B cell (primary cell): ENCODE measurements around the gene LIG3. TPM values are rescaled to one million over a fixed set of nuclear protein-coding genes. Genes with fewer than 3 reads are reported as not detected.

ENCODE experiments used
- ATAC-seq: fragments of 200-7000 bp; cut with Tn5 transposase; one replicate; pipeline ENCODE4 v1.10.0; 2021; ENCODE audit warnings: low read depth, mild to moderate bottlenecking, moderate number of reproducible peaks, moderate library complexity
- CTCF ChIA-PET: fragments of 350-600 bp; sonication (Branson Sonifier 250); formaldehyde crosslinking; loops from one replicate; lab custom pipeline; 2021; ENCODE audit warnings: antibody characterized with exemption, inconsistent platforms; lab: Charles Lee
- POLR2A ChIA-PET: fragments of 350-600 bp; sonication (Branson Sonifier 250); formaldehyde crosslinking; loops from one replicate; lab custom pipeline; 2021; ENCODE audit warnings: antibody characterized with exemption; lab: Charles Lee
- DNase-seq: peaks from one replicate; pipeline ENCODE4 v3.0.0; 2013
- H2AFZ ChIP-seq: 2 replicates; pipeline ENCODE4 v1.6.1; 2012; ENCODE audit warnings: mild to moderate bottlenecking, low read depth, low read length; ENCODE audit not compliant: insufficient read depth, poor library complexity, severe bottlenecking
- H3K27ac ChIP-seq, 2 donors: 1 replicate in 1 of 2; 2 replicates in 1 of 2; pipeline ENCODE4 v1.5.1; 2012 to 2013; ENCODE audit warnings: low read length in 2 of 2, mild to moderate bottlenecking in 2 of 2, moderate library complexity in 1 of 2
- H3K27me3 ChIP-seq, 4 experiments: fragments of 200-600 bp in 1 of 4; sonication (generic) in 1 of 4; replicated peaks in 1 of 4; 1 replicate in 2 of 4; 2 replicates in 2 of 4; pipeline versions ENCODE4 v1.6.1 to v1.7.0; 2013 to 2016; ENCODE audit warnings: low read length in 3 of 4, mild to moderate bottlenecking in 2 of 4, mixed read lengths in 1 of 4, moderate library complexity in 1 of 4; ENCODE audit not compliant: insufficient read depth in 4 of 4, control insufficient read depth in 3 of 4; ENCODE audit errors: control extremely low read depth in 1 of 4
- H3K36me3 ChIP-seq, 2 experiments: replicated peaks in 1 of 2; 1 replicate in 1 of 2; 2 replicates in 1 of 2; pipeline versions ENCODE4 v1.6.1 to v1.7.1; 2013; ENCODE audit warnings: low read length in 1 of 2; ENCODE audit not compliant: insufficient read depth in 2 of 2, control insufficient read depth in 1 of 2; ENCODE audit errors: control extremely low read depth in 1 of 2, extremely low read depth in 1 of 2
- H3K4me1 ChIP-seq, 2 donors: fragments of 200-600 bp in 1 of 2; sonication (generic) in 1 of 2; 1 replicate in 1 of 2; 2 replicates in 1 of 2; pipeline versions ENCODE4 v1.5.1 to v1.6.1; 2013 to 2017; ENCODE audit warnings: low read length in 2 of 2; ENCODE audit not compliant: control insufficient read depth in 2 of 2, insufficient read depth in 2 of 2
- H3K4me2 ChIP-seq: replicated peaks from 2 replicates; pipeline ENCODE3; 2012; ENCODE audit warnings: mild to moderate bottlenecking, low read depth, low read length; ENCODE audit not compliant: poor library complexity, severe bottlenecking
- H3K4me3 ChIP-seq, 5 experiments: fragments of 200-600 bp in 1 of 5; sonication (generic) in 1 of 5; 1 replicate in 3 of 5; 2 replicates in 2 of 5; pipeline versions ENCODE4 v1.5.1 to v1.7.0; 2011 to 2016; ENCODE audit warnings: low read length in 4 of 5, mild to moderate bottlenecking in 4 of 5, low read depth in 2 of 5, control low read depth in 1 of 5, moderate library complexity in 1 of 5; ENCODE audit not compliant: insufficient read depth in 1 of 5; ENCODE audit errors: control extremely low read depth in 1 of 5, extremely low read depth in 1 of 5
- H3K79me2 ChIP-seq: fragments of 200-600 bp; sonication (generic); one replicate; pipeline ENCODE4 v1.6.0; 2016; ENCODE audit warnings: low read length; ENCODE audit not compliant: control insufficient read depth, insufficient read depth
- H3K9ac ChIP-seq: fragments of 200-600 bp; sonication (generic); 2 replicates; pipeline ENCODE4 v1.6.1; 2017; ENCODE audit warnings: mild to moderate bottlenecking, low read length, moderate library complexity
- H3K9me3 ChIP-seq, 3 donors: one replicate each; pipeline versions ENCODE4 v1.6.1 to v1.7.1; 2013; ENCODE audit warnings: low read length in 2 of 3; ENCODE audit not compliant: control insufficient read depth in 2 of 3, insufficient read depth in 1 of 3; ENCODE audit errors: control extremely low read depth in 1 of 3
- H4K20me1 ChIP-seq: 2 replicates; pipeline ENCODE4 v1.6.0; 2012; ENCODE audit warnings: mild to moderate bottlenecking, low read length; ENCODE audit not compliant: insufficient read depth, control insufficient read depth, poor library complexity, severe bottlenecking
- H3K27ac Mint-ChIP-seq: one replicate; pipeline ENCODE4 v1.8.0; 2021; ENCODE audit warnings: mixed read lengths
- H3K27me3 Mint-ChIP-seq: one replicate; pipeline ENCODE4 v1.8.0; 2021; ENCODE audit warnings: mixed read lengths
- H3K4me1 Mint-ChIP-seq: one replicate; pipeline ENCODE4 v1.8.0; 2021; ENCODE audit warnings: mixed read lengths
- H3K4me3 Mint-ChIP-seq: one replicate; pipeline ENCODE4 v1.8.0; 2021; ENCODE audit warnings: mixed read lengths
- H3K9me3 Mint-ChIP-seq: one replicate; pipeline ENCODE4 v1.8.0; 2022; ENCODE audit warnings: mixed read lengths; ENCODE audit not compliant: insufficient read depth
- EZH2 ChIP-seq: IDR thresholded peaks from 2 replicates; pipeline ENCODE4 v1.6.1; 2012; ENCODE audit warnings: borderline replicate concordance, low read depth, mild to moderate bottlenecking, moderate library complexity, low read length; ENCODE audit not compliant: insufficient read depth, poor library complexity, severe bottlenecking
- WGBS: methylation state at CpG from one replicate; pipeline ENCODE4 v1.1.5; 2013; ENCODE audit warnings: missing lambda C conversion rate; ENCODE audit not compliant: insufficient coverage; 5-methylcytosine and 5-hydroxymethylcytosine counted together
- intact Hi-C: fragments of 100-400 bp; cut with micrococcal nuclease; formaldehyde crosslinking; loops from one replicate; pipeline ENCODE4 v1.10.0; 2022
- polyA plus RNA-seq: library from polyadenylated mRNA; depleted of rRNA; stranded (reverse); fragments of >200 nt; gene quantifications from 2 replicates; pipeline ENCODE4 v1.2.3, GENCODE V29; 2012
- total RNA-seq, 2 donors: library from RNA; stranded (reverse); fragments of 120-200 nt in 1 of 2; gene quantifications; 1 replicate in 1 of 2; 2 replicates in 1 of 2; pipeline versions ENCODE4 v1.2.3 to v1.2.4, GENCODE V29; 2013 to 2022
- TF ChIP-seq, protein P1 (sequence below): fragments of 200-600 bp; IDR thresholded peaks from one replicate; pipeline ENCODE4 v1.8.0; 2022; ENCODE audit warnings: antibody characterized with exemption, mild to moderate bottlenecking

LIG3 gene
- total and polyA plus RNA-seq, 2 donors (not counting 1 experiment from before 2014, with no cell fraction given): 8.8 to 34.4 TPM

DNA sequence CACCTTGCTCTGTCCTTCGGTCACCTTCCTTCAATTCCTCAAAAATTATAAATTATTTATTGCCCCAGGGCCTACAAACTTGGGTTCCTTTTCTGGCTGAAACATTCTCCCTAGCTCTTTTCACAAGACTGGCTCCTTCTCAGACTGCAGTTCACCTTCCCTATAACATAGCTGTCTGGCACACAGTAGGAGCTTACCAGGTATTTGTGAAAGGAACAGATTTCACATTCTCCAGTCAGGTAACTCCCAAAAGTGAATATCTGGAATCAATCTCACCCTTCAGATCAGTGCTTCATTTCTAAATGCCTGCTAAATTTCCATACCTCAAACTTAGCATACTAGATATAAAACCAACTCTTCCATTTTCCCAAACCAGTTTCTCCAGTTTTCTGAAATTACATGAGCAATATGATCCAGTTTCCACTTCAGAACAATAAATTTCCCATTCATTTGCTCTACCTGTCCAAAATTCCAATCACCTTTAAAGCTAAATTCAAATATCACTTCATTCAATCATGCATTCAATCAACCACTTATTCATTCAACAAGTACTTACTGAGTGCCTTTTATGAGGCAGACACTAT, 77.1 kb downstream of the LIG3 start:
- H3K9me3 ChIP-seq: no peaks in the 10 kb centered on the region
- peaks cover 75% of the 10 kb centered on the region for H3K79me2 ChIP-seq
- H4K20me1 ChIP-seq: no peaks in the 10 kb centered on the region
- H2AFZ ChIP-seq: no peak overlapping the region
- H3K27ac Mint-ChIP-seq: no peak overlapping the region
- no peak overlapping the region for H3K27ac ChIP-seq
- no peak for TF ChIP-seq EZH2
- TF ChIP-seq, protein P1, sequence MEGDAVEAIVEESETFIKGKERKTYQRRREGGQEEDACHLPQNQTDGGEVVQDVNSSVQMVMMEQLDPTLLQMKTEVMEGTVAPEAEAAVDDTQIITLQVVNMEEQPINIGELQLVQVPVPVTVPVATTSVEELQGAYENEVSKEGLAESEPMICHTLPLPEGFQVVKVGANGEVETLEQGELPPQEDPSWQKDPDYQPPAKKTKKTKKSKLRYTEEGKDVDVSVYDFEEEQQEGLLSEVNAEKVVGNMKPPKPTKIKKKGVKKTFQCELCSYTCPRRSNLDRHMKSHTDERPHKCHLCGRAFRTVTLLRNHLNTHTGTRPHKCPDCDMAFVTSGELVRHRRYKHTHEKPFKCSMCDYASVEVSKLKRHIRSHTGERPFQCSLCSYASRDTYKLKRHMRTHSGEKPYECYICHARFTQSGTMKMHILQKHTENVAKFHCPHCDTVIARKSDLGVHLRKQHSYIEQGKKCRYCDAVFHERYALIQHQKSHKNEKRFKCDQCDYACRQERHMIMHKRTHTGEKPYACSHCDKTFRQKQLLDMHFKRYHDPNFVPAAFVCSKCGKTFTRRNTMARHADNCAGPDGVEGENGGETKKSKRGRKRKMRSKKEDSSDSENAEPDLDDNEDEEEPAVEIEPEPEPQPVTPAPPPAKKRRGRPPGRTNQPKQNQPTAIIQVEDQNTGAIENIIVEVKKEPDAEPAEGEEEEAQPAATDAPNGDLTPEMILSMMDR: no peak
- 100% methylated on average over 1 of the region's 1 CpG for WGBS
- H3K9ac ChIP-seq: no peak overlapping the region
- no peak overlapping the region for H3K4me3 Mint-ChIP-seq
- H3K9me3 Mint-ChIP-seq: no peaks in the 10 kb centered on the region
- no peaks in the 10 kb centered on the region for H3K27me3 ChIP-seq
- no peaks in the 10 kb centered on the region for H3K36me3 ChIP-seq
- CTCF ChIA-PET: interaction anchor here (0.7 kb wide), 1 partner anchor 67 kb away, joined by 3 read pairs; no protein-coding TSS in a partner anchor
- intact Hi-C loops: no loop called here
- peaks cover 21% of the 10 kb centered on the region for H3K4me1 Mint-ChIP-seq
- POLR2A ChIA-PET: no interaction called here
- H3K4me2 ChIP-seq: no peak overlapping the region
- H3K27me3 Mint-ChIP-seq: no peaks in the 10 kb centered on the region
- DNase-seq (no peak), ATAC-seq (no peak)
- peaks cover 4 to 5% of the 10 kb centered on the region in 2 donors for H3K4me1 ChIP-seq
- H3K4me3 ChIP-seq: no peak overlapping the region

Other genes with a start within 250 kb of the LIG3 start
- 2.6 and 2.8 TPM in 2 replicates for gene CCT6B, start 19.1 kb upstream of the LIG3 start, total RNA-seq
- 0.82 and 1.0 TPM in 2 replicates for gene CCT6B, start 19.1 kb upstream of the LIG3 start, polyA plus RNA-seq
- gene ZNF830, start 19.0 kb upstream of the LIG3 start, total RNA-seq: 44.6 and 45.4 TPM in 2 replicates
- gene ZNF830, start 19.0 kb upstream of the LIG3 start, polyA plus RNA-seq: 9.3 and 18.4 TPM in 2 replicates
- 36.2 and 36.9 TPM in 2 replicates for gene RFFL, start 83.2 kb downstream of the LIG3 start, total RNA-seq
- 12.8 and 13.6 TPM in 2 replicates for gene RFFL, start 83.2 kb downstream of the LIG3 start, polyA plus RNA-seq
- 29.4 and 31.2 TPM in 2 replicates for gene RAD51D, start 139.3 kb downstream of the LIG3 start, total RNA-seq
- 12.8 and 16.2 TPM in 2 replicates for gene RAD51D, start 139.3 kb downstream of the LIG3 start, polyA plus RNA-seq
- not detected in 2 replicates for gene FNDC8, start 141.1 kb downstream of the LIG3 start, total RNA-seq
- not detected in 2 replicates for gene FNDC8, start 141.1 kb downstream of the LIG3 start, polyA plus RNA-seq
- 13.7 and 17.5 TPM in 2 replicates for gene NLE1, start 161.8 kb downstream of the LIG3 start, total RNA-seq
- gene NLE1, start 161.8 kb downstream of the LIG3 start, polyA plus RNA-seq: 10.4 and 16.5 TPM in 2 replicates
- gene UNC45B, start 167.3 kb downstream of the LIG3 start, total RNA-seq: not detected in 2 replicates
- not detected in 2 replicates for gene UNC45B, start 167.3 kb downstream of the LIG3 start, polyA plus RNA-seq
- not detected in 2 replicates for gene SLC35G3, start 213.9 kb downstream of the LIG3 start, total RNA-seq
- not detected in 2 replicates for gene SLC35G3, start 213.9 kb downstream of the LIG3 start, polyA plus RNA-seq